ENCODE data around the gene KCNIP4.
"Not testable (repeated sequence)": the region's sequence is repeated elsewhere in the genome, so short reads cannot be mapped to it uniquely, and the experiment has no call there.

The KCNIP4 gene

GRCh38 chr4:20787940-20788665 is 1160.5 kb downstream of the KCNIP4 start:
- no peak for DNase-seq (ENCODE audit: low read depth in 2 of 3, low spot score in 1 of 3)

GRCh38 chr4:20783134-20783533 is 1165.4 kb downstream of the KCNIP4 start:
- not testable (repeated sequence) for DNase-seq (ENCODE audit: low read depth in 2 of 3, low spot score in 1 of 3)

GRCh38 chr4:20778896-20779295 is 1169.7 kb downstream of the KCNIP4 start:
- DNase-seq (ENCODE audit: low read depth in 2 of 3, low spot score in 1 of 3), result no peak

- peak in 2 of 3 donors; percentile 3 to 10 for DNase-seq (ENCODE audit: low read depth in 2 of 3, low spot score in 1 of 3)
Measured at GRCh38 chr4:20773144-20773997, 1175.2 kb downstream of the KCNIP4 start.

GRCh38 chr4:20764366-20764992 is 1184.1 kb downstream of the KCNIP4 start:
- no peak for DNase-seq (ENCODE audit: low read depth in 2 of 3, low spot score in 1 of 3)

- DNase-seq (ENCODE audit: low read depth in 2 of 3, low spot score in 1 of 3), result no peak
Measured at GRCh38 chr4:20761826-20762225, 1186.7 kb downstream of the KCNIP4 start.

- no peak for DNase-seq (ENCODE audit: low read depth in 2 of 3, low spot score in 1 of 3)
Measured at GRCh38 chr4:20761382-20761781, 1187.2 kb downstream of the KCNIP4 start.

- DNase-seq (ENCODE audit: low read depth in 2 of 3, low spot score in 1 of 3), result no peak
Measured at GRCh38 chr4:20760053-20760452, 1188.5 kb downstream of the KCNIP4 start.

GRCh38 chr4:20754036-20754435 is 1194.5 kb downstream of the KCNIP4 start:
- no peak for DNase-seq (ENCODE audit: low read depth in 2 of 3, low spot score in 1 of 3)

- no peak for DNase-seq (ENCODE audit: low read depth in 2 of 3, low spot score in 1 of 3)
Measured at GRCh38 chr4:20752641-20753040, 1195.9 kb downstream of the KCNIP4 start.

- not testable (repeated sequence) for DNase-seq (ENCODE audit: low read depth in 2 of 3, low spot score in 1 of 3)
Measured at GRCh38 chr4:20746000-20746399, 1202.6 kb downstream of the KCNIP4 start.

- no peak for DNase-seq (ENCODE audit: low read depth in 2 of 3, low spot score in 1 of 3)
Measured at GRCh38 chr4:20735931-20736330, 1212.6 kb downstream of the KCNIP4 start.

GRCh38 chr4:20724915-20725314 is 1223.7 kb downstream of the KCNIP4 start:
- no peak for DNase-seq (ENCODE audit: low read depth in 2 of 3, low spot score in 1 of 3)

GRCh38 chr4:20723463-20723862 is 1225.1 kb downstream of the KCNIP4 start:
- DNase-seq (ENCODE audit: low read depth in 2 of 3, low spot score in 1 of 3), result no peak

GRCh38 chr4:20723019-20723418 is 1225.6 kb downstream of the KCNIP4 start:
- DNase-seq (ENCODE audit: low read depth in 2 of 3, low spot score in 1 of 3), result no peak

GRCh38 chr4:20711335-20711734 is 1237.2 kb downstream of the KCNIP4 start:
- no peak for DNase-seq (ENCODE audit: low read depth in 2 of 3, low spot score in 1 of 3)

- peak; percentile 82 to 90 (median 85) for DNase-seq (ENCODE audit: low read depth in 2 of 3, low spot score in 1 of 3)
Measured at GRCh38 chr4:20700007-20700761, 1248.4 kb downstream of the KCNIP4 start, which contains the start of gene PACRGL. TSS of gene PACRGL (plus strand) at chr4:20700458. CDS start at chr4:20704482, 4,024 bp downstream.

- no peak for DNase-seq (ENCODE audit: low read depth in 2 of 3, low spot score in 1 of 3)
Measured at GRCh38 chr4:20698820-20699219, 1249.8 kb downstream of the KCNIP4 start.

GRCh38 chr4:20698382-20698781 is 1250.2 kb downstream of the KCNIP4 start:
- DNase-seq (ENCODE audit: low read depth in 2 of 3, low spot score in 1 of 3), result no peak

- no peak for DNase-seq (ENCODE audit: low read depth in 2 of 3, low spot score in 1 of 3)
Measured at GRCh38 chr4:20696815-20697214, 1251.8 kb downstream of the KCNIP4 start.

- DNase-seq (ENCODE audit: low read depth in 2 of 3, low spot score in 1 of 3), result no peak
Measured at GRCh38 chr4:20687864-20688263, 1260.7 kb downstream of the KCNIP4 start.

Measured in stimulated activated CD4-positive, alpha-beta T cell treated with anti-CD3 and anti-CD28 coated beads, Interleukin-12 subunit alpha, Interleukin-12 subunit beta, amount 100 ng/mL, for 48 hours (primary cell).